Stimulated activated memory B cell treated with anti-CD40 and anti-IgM and Interleukin-4, amounts not matched to agents 10 μg/mL and 1 μg/mL and 100 μg/mL, for 72 hours (primary cell): ENCODE measurements around the gene NXF1.
A peak's percentile ranks its signal among the peaks of the same experiment; 100 is the strongest.

Experiments
- ATAC-seq: fragments of 150-1000 bp; cut with Tn5 transposase; 2 replicates; pipeline ENCODE4 v1.10.0; 2021
- H3K27ac Mint-ChIP-seq: one replicate; pipeline ENCODE4 v1.8.0; 2022; ENCODE audit warnings: mild to moderate bottlenecking, mixed read lengths
- H3K27me3 Mint-ChIP-seq: one replicate; pipeline ENCODE4 v1.8.0; 2022; ENCODE audit warnings: mixed read lengths
- H3K36me3 Mint-ChIP-seq: one replicate; pipeline ENCODE4 v1.8.0; 2022; ENCODE audit warnings: mixed read lengths
- H3K4me1 Mint-ChIP-seq: one replicate; pipeline ENCODE4 v1.8.0; 2022; ENCODE audit warnings: mixed read lengths
- H3K4me3 Mint-ChIP-seq: one replicate; pipeline ENCODE4 v1.8.0; 2022; ENCODE audit warnings: mild to moderate bottlenecking, moderate library complexity, mixed read lengths
- H3K9me3 Mint-ChIP-seq: one replicate; pipeline ENCODE4 v1.8.0; 2022; ENCODE audit warnings: mixed read lengths

The NXF1 gene

GRCh38 chr11:62806611-62807121 lies 1.4 kb upstream of the NXF1 start:
- Mint-ChIP-seq H3K4me1 (peaks cover 36% of the 10 kb centered on the region), H3K4me3 (peak overlapping the region; percentile 89)

GRCh38 chr11:62805961-62806441 lies 761 bp upstream of the NXF1 start:
- H3K36me3 Mint-ChIP-seq, result peaks cover 21% of the 10 kb centered on the region
- H3K4me3 Mint-ChIP-seq, result peak overlapping the region; percentile 89
- no peaks in the 10 kb centered on the region for H3K27me3 Mint-ChIP-seq
- H3K4me1 Mint-ChIP-seq, result peaks cover 38% of the 10 kb centered on the region
- no peaks in the 10 kb centered on the region for H3K9me3 Mint-ChIP-seq
- peak; percentile 40 for ATAC-seq
- peak overlapping the region; percentile 92 for H3K27ac Mint-ChIP-seq

More at GRCh38 chr11:62806611-62807121, 1.4 kb upstream of the NXF1 start:
- peaks cover 14% of the 10 kb centered on the region for H3K36me3 Mint-ChIP-seq
- ATAC-seq, result no peak
- no peaks in the 10 kb centered on the region for H3K9me3 Mint-ChIP-seq
- H3K27ac Mint-ChIP-seq, result peak overlapping the region; percentile 92
- H3K27me3 Mint-ChIP-seq, result no peaks in the 10 kb centered on the region

GRCh38 chr11:62804310-62805075 lies 747 bp downstream of the NXF1 start:
- Mint-ChIP-seq H3K27me3 (no peaks in the 10 kb centered on the region), H3K36me3 (peaks cover 31% of the 10 kb centered on the region), H3K4me1 (peaks cover 38% of the 10 kb centered on the region), H3K9me3 (no peaks in the 10 kb centered on the region), H3K4me3 (peak overlapping the region; percentile 89), H3K27ac (peak overlapping the region; percentile 92)
- no peak for ATAC-seq

GRCh38 chr11:62801071-62801470 lies 4.2 kb downstream of the NXF1 start:
- peak overlapping the region; percentile 74 for H3K27ac Mint-ChIP-seq
- H3K4me3 Mint-ChIP-seq, result no peak overlapping the region
- H3K9me3 Mint-ChIP-seq, result no peaks in the 10 kb centered on the region

GRCh38 chr11:62799486-62799885 lies 5.8 kb downstream of the NXF1 start:
- Mint-ChIP-seq H3K4me1 (peaks cover 19% of the 10 kb centered on the region), H3K36me3 (peaks cover 71% of the 10 kb centered on the region), H3K9me3 (no peaks in the 10 kb centered on the region), H3K27ac (peak overlapping the region; percentile 0), H3K27me3 (no peaks in the 10 kb centered on the region), H3K4me3 (no peak overlapping the region)
- no peak for ATAC-seq

More at GRCh38 chr11:62801071-62801470, 4.2 kb downstream of the NXF1 start:
- Mint-ChIP-seq H3K27me3 (no peaks in the 10 kb centered on the region), H3K4me1 (peaks cover 24% of the 10 kb centered on the region), H3K36me3 (peaks cover 58% of the 10 kb centered on the region)
- ATAC-seq, result no peak

GRCh38 chr11:62796281-62796680 lies 9.0 kb downstream of the NXF1 start:
- no peaks in the 10 kb centered on the region for H3K9me3 Mint-ChIP-seq
- no peak for ATAC-seq
- H3K4me1 Mint-ChIP-seq, result peaks cover 8% of the 10 kb centered on the region
- H3K27ac Mint-ChIP-seq, result peak overlapping the region; percentile 14
- peaks cover 67% of the 10 kb centered on the region for H3K36me3 Mint-ChIP-seq
- H3K27me3 Mint-ChIP-seq, result no peaks in the 10 kb centered on the region
- no peak overlapping the region for H3K4me3 Mint-ChIP-seq

- H3K36me3 Mint-ChIP-seq, result peaks cover 68% of the 10 kb centered on the region
- H3K9me3 Mint-ChIP-seq, result no peaks in the 10 kb centered on the region
- peaks cover 25% of the 10 kb centered on the region for H3K4me1 Mint-ChIP-seq
- no peaks in the 10 kb centered on the region for H3K27me3 Mint-ChIP-seq
- ATAC-seq, result no peak
- no peak overlapping the region for H3K4me3 Mint-ChIP-seq
- no peak overlapping the region for H3K27ac Mint-ChIP-seq
Measured at GRCh38 chr11:62794201-62794775, 11.0 kb downstream of the NXF1 start.

GRCh38 chr11:62792202-62792575 lies 13.1 kb downstream of the NXF1 start:
- Mint-ChIP-seq H3K27ac (peak overlapping the region; percentile 96), H3K36me3 (peaks cover 60% of the 10 kb centered on the region), H3K27me3 (no peaks in the 10 kb centered on the region), H3K4me3 (peak overlapping the region; percentile 88), H3K4me1 (peaks cover 34% of the 10 kb centered on the region), H3K9me3 (no peaks in the 10 kb centered on the region)
- no peak for ATAC-seq

GRCh38 chr11:62791501-62792201 lies 13.6 kb downstream of the NXF1 start, which contains the start of gene TMEM223:
TSS of gene TMEM223 (minus strand) at chr11:62792006. CDS start at chr11:62791994, 12 bp downstream.
- Mint-ChIP-seq H3K27ac (peak within 1 kb of the TSS; percentile 96), H3K4me1 (peaks cover 34% of the 10 kb centered on the region), H3K36me3 (peaks cover 55% of the 10 kb centered on the region), H3K9me3 (no peaks in the 10 kb centered on the region), H3K27me3 (no peaks in the 10 kb centered on the region), H3K4me3 (peak within 1 kb of the TSS; percentile 88)
- ATAC-seq, result peak; percentile 92

- peaks cover 44% of the 10 kb centered on the region for H3K4me1 Mint-ChIP-seq
- H3K27me3 Mint-ChIP-seq, result no peaks in the 10 kb centered on the region
- no peak for ATAC-seq
- peak overlapping the region; percentile 96 for H3K27ac Mint-ChIP-seq
- H3K4me3 Mint-ChIP-seq, result peak overlapping the region; percentile 97
- H3K36me3 Mint-ChIP-seq, result peaks cover 37% of the 10 kb centered on the region
- no peaks in the 10 kb centered on the region for H3K9me3 Mint-ChIP-seq
Measured at GRCh38 chr11:62789576-62789975, 15.7 kb downstream of the NXF1 start.

GRCh38 chr11:62788991-62789390 lies 16.2 kb downstream of the NXF1 start:
- Mint-ChIP-seq H3K27ac (peak overlapping the region; percentile 96), H3K4me1 (peaks cover 44% of the 10 kb centered on the region), H3K27me3 (no peaks in the 10 kb centered on the region), H3K9me3 (no peaks in the 10 kb centered on the region), H3K36me3 (peaks cover 31% of the 10 kb centered on the region), H3K4me3 (peak overlapping the region; percentile 97)
- no peak for ATAC-seq

GRCh38 chr11:62787005-62787759 lies 18.1 kb downstream of the NXF1 start, which contains the start of gene TMEM179B:
TSS of gene TMEM179B (plus strand) at chr11:62787402. CDS start at chr11:62787432, 30 bp downstream.
- Mint-ChIP-seq H3K36me3 (peaks cover 35% of the 10 kb centered on the region), H3K27me3 (no peaks in the 10 kb centered on the region), H3K4me3 (peak within 1 kb of the TSS; percentile 97), H3K4me1 (peaks cover 39% of the 10 kb centered on the region), H3K27ac (peak within 1 kb of the TSS; percentile 96), H3K9me3 (no peaks in the 10 kb centered on the region)
- ATAC-seq, result peak; percentile 91

GRCh38 chr11:62786318-62787004 lies 18.8 kb downstream of the NXF1 start:
- Mint-ChIP-seq H3K36me3 (peaks cover 31% of the 10 kb centered on the region), H3K27ac (peak overlapping the region; percentile 96), H3K4me1 (peaks cover 36% of the 10 kb centered on the region), H3K9me3 (no peaks in the 10 kb centered on the region), H3K27me3 (no peaks in the 10 kb centered on the region), H3K4me3 (peak overlapping the region; percentile 87)
- peak; percentile 91 for ATAC-seq

- no peak overlapping the region for H3K4me3 Mint-ChIP-seq
- ATAC-seq, result no peak
- H3K27me3 Mint-ChIP-seq, result no peaks in the 10 kb centered on the region
- no peaks in the 10 kb centered on the region for H3K9me3 Mint-ChIP-seq
- peaks cover 10% of the 10 kb centered on the region for H3K4me1 Mint-ChIP-seq
- H3K27ac Mint-ChIP-seq, result no peak overlapping the region
- H3K36me3 Mint-ChIP-seq, result peaks cover 21% of the 10 kb centered on the region
Measured at GRCh38 chr11:62782753-62783152, 22.5 kb downstream of the NXF1 start.
